Measurements from ENCODE around the gene GSTM4.
"Not testable (repeated sequence)": the region's sequence is repeated elsewhere in the genome, so short reads cannot be mapped to it uniquely, and the experiment has no call there.

Gene GSTM4

DNA sequence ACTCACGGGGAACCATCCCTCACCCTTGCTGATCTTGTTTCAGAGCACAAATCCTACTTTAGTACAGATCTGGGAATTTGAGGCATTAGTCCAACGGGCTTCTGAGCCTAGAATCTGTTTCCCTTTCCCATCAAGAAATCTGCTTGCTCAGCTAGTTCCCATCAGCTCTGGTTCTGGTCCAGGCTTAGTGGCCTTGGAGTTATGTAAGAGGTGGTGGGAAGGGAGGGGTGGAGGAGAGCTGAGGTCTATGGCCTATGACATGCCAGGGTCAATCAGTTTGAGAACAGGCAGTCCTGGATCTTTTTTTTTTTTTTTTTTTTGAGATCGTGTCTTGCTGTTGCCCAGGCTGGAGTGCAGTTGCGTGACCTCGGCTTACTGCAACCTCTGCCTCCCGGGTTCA is 35.9 kb downstream of the GSTM4 start:
- H3K4me3 Mint-ChIP-seq, result no peak overlapping the region
- peaks cover 7% of the 10 kb centered on the region for H3K4me1 Mint-ChIP-seq
- no peak overlapping the region for H3K27ac Mint-ChIP-seq
- no peaks in the 10 kb centered on the region for H3K9me3 Mint-ChIP-seq
- H3K36me3 Mint-ChIP-seq, result peaks cover 5% of the 10 kb centered on the region
- no peaks in the 10 kb centered on the region for H3K27me3 Mint-ChIP-seq

DNA sequence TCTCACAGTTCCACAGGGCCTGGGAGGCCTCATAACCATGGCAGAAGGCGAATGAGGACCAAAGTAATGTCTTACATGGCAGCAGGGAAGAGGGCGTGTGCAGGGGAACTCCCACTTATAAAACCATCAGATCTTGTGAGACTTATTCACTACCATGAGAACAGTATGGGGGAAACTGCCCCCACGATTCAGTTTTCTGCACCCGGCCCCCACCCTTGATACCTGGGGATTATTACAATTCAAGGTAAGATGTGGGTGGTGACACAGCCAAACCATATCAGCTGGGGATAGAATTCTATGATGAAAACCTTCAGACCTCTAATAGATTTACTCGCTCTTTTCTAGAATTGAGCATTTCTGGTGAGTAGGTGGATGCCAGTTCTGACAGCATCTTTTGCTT is 38.5 kb downstream of the GSTM4 start:
- not testable (repeated sequence) for H3K4me3 Mint-ChIP-seq, H3K27ac Mint-ChIP-seq, H3K36me3 Mint-ChIP-seq, H3K4me1 Mint-ChIP-seq, H3K9me3 Mint-ChIP-seq, H3K27me3 Mint-ChIP-seq

DNA sequence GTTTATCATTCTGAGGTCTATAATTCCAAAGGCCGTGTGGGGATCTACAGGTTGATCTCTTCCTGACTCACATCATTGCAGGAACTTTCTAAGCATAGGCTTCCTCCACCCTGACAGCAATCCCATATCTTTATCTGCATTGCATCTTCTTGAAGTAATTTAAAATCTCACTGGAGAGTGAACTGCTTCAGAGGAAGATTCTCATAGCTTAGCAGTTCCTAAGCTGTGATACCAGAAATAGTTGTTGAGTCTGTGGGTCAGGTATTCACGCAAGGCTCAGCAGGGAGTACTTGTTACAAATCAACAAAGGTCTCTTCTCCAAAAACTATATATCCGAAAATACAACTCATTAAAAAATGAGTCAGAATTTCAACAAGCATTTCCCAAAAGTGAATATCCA is 39.2 kb downstream of the GSTM4 start:
- not testable (repeated sequence) for H3K27ac Mint-ChIP-seq, H3K4me3 Mint-ChIP-seq, H3K4me1 Mint-ChIP-seq, H3K36me3 Mint-ChIP-seq, H3K9me3 Mint-ChIP-seq, H3K27me3 Mint-ChIP-seq

DNA sequence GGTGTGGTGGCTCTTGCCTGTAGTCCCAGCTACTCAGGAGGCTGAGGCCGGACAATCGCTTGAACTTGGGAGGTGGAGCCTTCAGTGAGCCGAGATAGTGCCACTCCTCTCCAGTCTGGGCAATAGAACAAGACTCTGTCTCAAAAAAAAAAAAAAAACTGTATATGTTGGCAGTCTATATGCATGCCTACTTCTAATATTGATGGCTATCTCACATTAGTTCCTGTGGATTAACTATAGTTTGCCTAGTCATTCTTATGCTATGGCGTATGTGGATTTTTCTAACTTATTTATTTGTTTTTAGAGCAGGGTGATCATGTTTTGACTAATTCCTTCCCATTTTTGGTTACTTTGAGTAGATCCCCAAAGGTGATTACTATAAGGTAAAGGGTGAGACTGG is 41.2 kb downstream of the GSTM4 start:
- no peak overlapping the region for H3K27ac Mint-ChIP-seq
- H3K4me1 Mint-ChIP-seq, result no peaks in the 10 kb centered on the region
- H3K4me3 Mint-ChIP-seq, result no peak overlapping the region
- no peaks in the 10 kb centered on the region for H3K27me3 Mint-ChIP-seq
- H3K36me3 Mint-ChIP-seq, result no peaks in the 10 kb centered on the region
- H3K9me3 Mint-ChIP-seq, result no peaks in the 10 kb centered on the region

DNA sequence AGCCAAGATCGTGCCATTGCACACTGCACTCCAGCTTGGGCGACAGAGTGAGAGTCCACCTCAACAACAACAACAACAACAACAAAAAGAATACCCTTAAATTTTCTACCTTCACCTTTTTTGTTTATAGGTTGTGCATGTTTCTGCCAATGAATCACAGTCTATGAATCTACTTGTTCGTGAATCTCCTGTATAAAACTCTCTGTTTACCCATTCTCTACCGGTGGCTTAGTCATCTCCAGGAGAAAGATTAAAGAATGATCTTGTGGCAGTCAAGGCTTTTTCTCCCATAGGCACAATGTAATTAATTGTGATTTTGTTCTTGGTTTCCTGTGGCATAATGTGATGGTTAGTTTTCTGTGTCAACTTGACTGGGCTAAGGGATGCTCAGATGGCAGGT is 42.0 kb downstream of the GSTM4 start:
- H3K36me3 Mint-ChIP-seq, H3K9me3 Mint-ChIP-seq, H3K27ac Mint-ChIP-seq, H3K4me3 Mint-ChIP-seq, H3K4me1 Mint-ChIP-seq, H3K27me3 Mint-ChIP-seq: not testable (repeated sequence)

DNA sequence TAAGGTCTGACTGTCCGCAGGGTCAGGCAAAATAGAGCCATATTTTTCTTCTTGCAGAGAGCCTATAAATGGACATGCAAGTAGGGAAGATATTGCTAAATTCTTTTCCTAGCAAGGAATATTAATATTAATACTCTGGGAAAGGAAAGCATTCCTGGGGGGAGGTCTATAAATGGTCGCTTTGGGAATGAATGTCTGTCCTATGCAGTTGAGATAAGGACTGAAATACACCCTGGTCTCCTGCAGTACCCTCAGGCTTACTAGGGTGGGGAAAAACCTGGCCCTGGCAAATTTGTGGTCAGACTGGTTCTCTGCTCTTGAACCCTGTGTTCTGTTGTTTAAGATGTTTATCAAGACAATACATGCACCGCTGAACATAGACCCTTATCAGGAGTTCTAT is 47.0 kb downstream of the GSTM4 start:
- H3K27ac Mint-ChIP-seq, H3K4me1 Mint-ChIP-seq, H3K27me3 Mint-ChIP-seq, H3K9me3 Mint-ChIP-seq, H3K4me3 Mint-ChIP-seq: not testable (repeated sequence)
- peaks cover 13% of the 10 kb centered on the region for H3K36me3 Mint-ChIP-seq

DNA sequence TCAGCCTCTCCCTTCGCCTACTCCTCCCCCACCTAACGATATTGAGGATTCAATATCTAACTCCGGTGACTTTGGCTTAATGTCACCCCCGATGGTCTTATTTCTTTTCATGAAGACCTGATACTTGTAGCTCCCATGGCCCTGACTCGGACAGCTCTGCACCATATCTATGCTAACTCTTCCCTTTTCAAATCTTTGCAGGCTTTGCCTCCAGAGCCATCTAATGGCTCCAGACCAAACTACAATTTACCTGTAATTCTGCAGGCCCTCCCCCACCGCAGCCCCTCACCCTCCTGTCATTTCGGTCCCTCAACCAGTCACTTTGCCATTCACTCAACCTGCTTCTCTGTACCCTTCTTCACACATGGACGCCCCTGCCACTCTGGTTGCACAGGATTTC is 48.3 kb downstream of the GSTM4 start:
- no peaks in the 10 kb centered on the region for H3K27me3 Mint-ChIP-seq
- H3K4me3 Mint-ChIP-seq, result no peak overlapping the region
- no peak overlapping the region for H3K27ac Mint-ChIP-seq
- H3K36me3 Mint-ChIP-seq, result peaks cover 20% of the 10 kb centered on the region
- H3K9me3 Mint-ChIP-seq, result no peaks in the 10 kb centered on the region
- no peaks in the 10 kb centered on the region for H3K4me1 Mint-ChIP-seq

DNA sequence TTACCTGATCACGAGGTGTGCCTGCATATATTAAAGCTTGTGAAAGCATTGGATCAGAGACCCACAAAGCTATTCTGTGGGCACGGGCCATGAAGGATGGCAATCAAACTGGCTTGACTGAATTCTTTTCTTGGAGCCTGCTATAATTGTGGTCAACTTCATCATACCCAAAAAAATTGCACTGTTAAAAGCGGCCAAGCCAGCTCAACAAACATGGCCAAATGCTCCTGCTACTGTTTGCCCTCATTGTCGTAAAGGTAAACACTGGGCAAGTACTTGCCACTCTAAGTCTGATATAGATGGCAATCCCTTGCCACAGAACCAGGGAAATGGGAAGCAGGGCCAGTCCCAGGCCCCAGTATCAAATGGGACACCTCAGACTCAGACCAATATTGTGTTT is 49.5 kb downstream of the GSTM4 start:
- Mint-ChIP-seq H3K27me3 (no peaks in the 10 kb centered on the region), H3K27ac (no peak overlapping the region), H3K9me3 (no peaks in the 10 kb centered on the region), H3K36me3 (peaks cover 24% of the 10 kb centered on the region), H3K4me1 (no peaks in the 10 kb centered on the region), H3K4me3 (no peak overlapping the region)

DNA sequence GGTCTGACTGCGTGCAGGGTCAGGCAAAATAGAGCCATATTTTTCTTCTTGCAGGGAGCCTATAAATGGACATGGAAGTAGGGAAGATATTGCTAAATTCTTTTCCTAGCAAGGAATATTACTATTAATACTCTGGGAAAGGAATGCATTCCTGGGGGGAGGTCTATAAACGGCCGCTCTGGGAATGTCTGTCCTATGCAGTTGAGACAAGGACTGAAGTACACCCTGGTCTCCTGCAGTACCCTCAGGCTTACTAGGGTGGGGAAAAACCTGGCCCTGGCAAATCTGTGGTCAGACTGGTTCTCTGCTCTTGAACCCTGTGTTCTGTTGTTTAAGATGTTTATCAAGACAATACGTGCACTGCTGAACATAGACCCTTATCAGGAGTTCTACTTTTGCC is 53.0 kb downstream of the GSTM4 start:
- peaks cover 20% of the 10 kb centered on the region for H3K36me3 Mint-ChIP-seq
- not testable (repeated sequence) for H3K9me3 Mint-ChIP-seq, H3K4me1 Mint-ChIP-seq, H3K27me3 Mint-ChIP-seq, H3K4me3 Mint-ChIP-seq, H3K27ac Mint-ChIP-seq

DNA sequence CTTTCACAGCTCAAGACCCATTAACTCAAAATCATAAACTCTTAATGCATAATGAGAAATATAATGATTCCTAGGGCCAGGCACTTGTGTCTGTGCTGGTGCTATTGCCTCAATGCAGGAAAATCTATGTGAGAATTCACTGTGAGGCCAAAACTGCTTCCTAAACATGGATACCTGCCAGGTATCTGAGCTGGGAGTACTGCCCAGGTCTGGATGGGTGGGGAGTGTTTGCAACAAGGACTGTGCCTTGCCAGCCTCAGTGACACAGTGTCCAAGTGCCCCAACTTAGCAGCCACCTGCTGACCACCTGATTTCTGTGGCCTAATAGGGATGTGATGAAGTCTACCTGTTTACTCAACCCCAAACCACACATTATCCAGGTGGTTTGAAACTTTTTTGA is 53.9 kb downstream of the GSTM4 start:
- Mint-ChIP-seq H3K36me3 (peaks cover 18% of the 10 kb centered on the region), H3K27me3 (peaks cover 12% of the 10 kb centered on the region)
- H3K4me3 Mint-ChIP-seq, H3K4me1 Mint-ChIP-seq, H3K27ac Mint-ChIP-seq, H3K9me3 Mint-ChIP-seq: not testable (repeated sequence)
